Measurements from ENCODE around the gene CACNA1I.
A peak's percentile ranks its signal among the peaks of the same experiment; 100 is the strongest.

CACNA1I gene

GRCh38 chr22:39597236-39597869, 26.8 kb downstream of the CACNA1I start:
- no peak for DNase-seq (ENCODE audit: low read depth)
- no peak for TF ChIP-seq CTCF (IDR thresholded peaks at IDR 0.05; ENCODE audit: insufficient read depth, low read depth, low read length, missing control alignments)
- H3K4me3 ChIP-seq (ENCODE audit: low read length): no peak overlapping the region

GRCh38 chr22:39598017-39598965, 27.7 kb downstream of the CACNA1I start:
- DNase-seq (ENCODE audit: low read depth): peak; percentile 80
- TF ChIP-seq CTCF (IDR thresholded peaks at IDR 0.05; ENCODE audit: insufficient read depth, low read depth, low read length, missing control alignments): peak; percentile 38
- no peak overlapping the region for H3K4me3 ChIP-seq (ENCODE audit: low read length)

- TF ChIP-seq CTCF (IDR thresholded peaks at IDR 0.05; ENCODE audit: insufficient read depth, low read depth, low read length, missing control alignments): no peak
- no peak overlapping the region for H3K4me3 ChIP-seq (ENCODE audit: low read length)
- DNase-seq (ENCODE audit: low read depth): no peak
Measured at GRCh38 chr22:39600491-39601179, 30.1 kb downstream of the CACNA1I start.

- H3K4me3 ChIP-seq (ENCODE audit: low read length): no peak overlapping the region
- TF ChIP-seq CTCF (IDR thresholded peaks at IDR 0.05; ENCODE audit: insufficient read depth, low read depth, low read length, missing control alignments): no peak
- no peak for DNase-seq (ENCODE audit: low read depth)
Measured at GRCh38 chr22:39601180-39601535, 30.6 kb downstream of the CACNA1I start.

GRCh38 chr22:39603345-39603744, 32.8 kb downstream of the CACNA1I start:
- no peak for TF ChIP-seq CTCF (IDR thresholded peaks at IDR 0.05; ENCODE audit: insufficient read depth, low read depth, low read length, missing control alignments)
- no peak for DNase-seq (ENCODE audit: low read depth)
- no peak overlapping the region for H3K4me3 ChIP-seq (ENCODE audit: low read length)

- no peak for TF ChIP-seq CTCF (IDR thresholded peaks at IDR 0.05; ENCODE audit: insufficient read depth, low read depth, low read length, missing control alignments)
- DNase-seq (ENCODE audit: low read depth): no peak
- no peak overlapping the region for H3K4me3 ChIP-seq (ENCODE audit: low read length)
Measured at GRCh38 chr22:39610246-39610645, 39.7 kb downstream of the CACNA1I start.

Data from epithelial cell of esophagus (primary cell).